Psoas muscle (tissue), 8 donors: ENCODE results near the gene PSD4. TPM values are rescaled to one million over a fixed set of nuclear protein-coding genes. Genes with fewer than 3 reads are reported as not detected.

ENCODE experiments used
- ATAC-seq, 4 donors: fragments of 200-7000 bp; cut with Tn5 transposase; one replicate each; pipeline ENCODE4 v1.9.1; 2020; ENCODE audit warnings: moderate library complexity in 3 of 4, mild to moderate bottlenecking in 2 of 4
- DNase-seq, 2 donors: peaks; one replicate each; pipeline ENCODE4 v3.0.0-alpha.2; 2020
- H3K27ac ChIP-seq: fragments of 200-600 bp; one replicate; pipeline ENCODE4 v1.8.0; 2022
- H3K27me3 ChIP-seq, 3 donors: fragments of 200-600 bp in 1 of 3; one replicate each; pipeline versions ENCODE4 v1.6.1 to v1.8.0; 2013 to 2022; ENCODE audit warnings: low read length in 2 of 3, mild to moderate bottlenecking in 2 of 3, moderate library complexity in 1 of 3; ENCODE audit not compliant: insufficient read depth in 3 of 3
- H3K36me3 ChIP-seq, 2 donors: fragments of 200-600 bp in 1 of 2; one replicate each; pipeline versions ENCODE4 v1.6.1 to v1.8.0; 2013 to 2022; ENCODE audit warnings: low read depth in 1 of 2, mild to moderate bottlenecking in 1 of 2, moderate library complexity in 1 of 2; ENCODE audit not compliant: insufficient read depth in 1 of 2
- H3K4me1 ChIP-seq: fragments of 200-600 bp; one replicate; pipeline ENCODE4 v1.8.0; 2022
- H3K4me3 ChIP-seq: fragments of 200-600 bp; one replicate; pipeline ENCODE4 v1.8.0; 2022; ENCODE audit warnings: mild to moderate bottlenecking
- H3K9me3 ChIP-seq: fragments of 200-600 bp; one replicate; pipeline ENCODE4 v1.8.0; 2022
- CTCF ChIP-seq: fragments of 200-600 bp; IDR thresholded peaks from one replicate; pipeline ENCODE4 v1.8.0; 2022; ENCODE audit warnings: antibody characterized with exemption
- WGBS, 3 donors: extraction: QIAGEN DNeasy Blood & Tissue Kit; methylation state at CpG; one replicate each; pipeline versions ENCODE4 v1.1.6 to v1.1.7; 2013; 5-methylcytosine and 5-hydroxymethylcytosine counted together
- intact Hi-C, 2 donors: fragments of 100-400 bp; cut with DNase I; formaldehyde crosslinking; loops; one replicate each; pipeline versions ENCODE4 v1.11.0 to v1.14.2; 2022
- polyA plus RNA-seq, 3 donors: library from polyadenylated mRNA; stranded (reverse); fragments of 200-250 nt; gene quantifications; one replicate each; pipeline ENCODE4 v1.2.3, GENCODE V29; 2013
- total RNA-seq, 4 donors: library from RNA; stranded (reverse); fragmentation: NEBNext Ultra II Directional in 2 of 4; extraction: Animal tissue kit (Norgen Biotek cat#: 25700) in 2 of 4; gene quantifications; one replicate each; pipeline versions ENCODE4 v1.2.1 to v1.2.4, GENCODE V29; 2021 to 2023
- donor health status: healthy with polysubstance abuse.
- donor health status: DM: no; HTN: no; CAD: no; lungs with moderate emphysema.
- donor health status: Bipolar disorder and iron deficiency.
- donor health status: healthy.
- donor health status: DM: yes; HTN: yes; CAD: no.
- donor health status: DM: no; HTN: no; CAD: no.
- donor health status: DM: no; HTN: no; CAD: no.
- donor health status: DM: yes; HTN: yes; CAD: no.

Gene PSD4
- total and polyA plus RNA-seq, 7 donors = 0.35 to 1.7 (median 0.87) TPM

GRCh38 chr2:113183264-113183663 is 9.5 kb downstream of the PSD4 start:
- H3K27me3 ChIP-seq = no peaks in the 10 kb centered on the region
- no peak overlapping the region for H3K4me3 ChIP-seq
- DNase-seq = no peak
- H3K36me3 ChIP-seq = no peaks in the 10 kb centered on the region
- 90 to 92% (median 90%) methylated on average over 8 of the region's 8 CpGs for WGBS, 3 donors
- intact Hi-C loops = no loop called here
- no peak overlapping the region for H3K27ac ChIP-seq
- TF ChIP-seq CTCF = no peak
- no peak for ATAC-seq
- H3K9me3 ChIP-seq = no peaks in the 10 kb centered on the region
- no peaks in the 10 kb centered on the region for H3K4me1 ChIP-seq

- H3K27ac ChIP-seq = no peak overlapping the region
- no peak for DNase-seq
- H3K4me1 ChIP-seq = no peaks in the 10 kb centered on the region
- WGBS, 3 donors = 84 to 88% (median 85%) methylated on average over 2 of the region's 2 CpGs
- H3K9me3 ChIP-seq = no peaks in the 10 kb centered on the region
- ATAC-seq = no peak
- H3K27me3 ChIP-seq = no peaks in the 10 kb centered on the region
- no peak for TF ChIP-seq CTCF
- intact Hi-C loops = no loop called here
- H3K36me3 ChIP-seq = no peaks in the 10 kb centered on the region
- no peak overlapping the region for H3K4me3 ChIP-seq
Observed at GRCh38 chr2:113183703-113184102, 9.9 kb downstream of the PSD4 start.

- ATAC-seq = no peak
Observed at GRCh38 chr2:113184531-113185230, 10.9 kb downstream of the PSD4 start.

GRCh38 chr2:113185664-113186432 is 12.1 kb downstream of the PSD4 start:
- no peak for TF ChIP-seq CTCF
- H3K27me3 ChIP-seq = no peaks in the 10 kb centered on the region
- H3K27ac ChIP-seq = no peak overlapping the region
- WGBS, 3 donors = 66 to 72% (median 68%) methylated on average over 10 of the region's 10 CpGs
- H3K4me3 ChIP-seq = no peak overlapping the region
- ATAC-seq = no peak
- no peaks in the 10 kb centered on the region for H3K9me3 ChIP-seq
- DNase-seq = peak in 1 of 2 donors; percentile 53
- H3K36me3 ChIP-seq = no peaks in the 10 kb centered on the region
- intact Hi-C loops = no loop called here
- H3K4me1 ChIP-seq = no peaks in the 10 kb centered on the region

More at GRCh38 chr2:113184531-113185230, 10.9 kb downstream of the PSD4 start:
- Histone ChIP-seq H3K4me3 (no peak overlapping the region), H3K9me3 (no peaks in the 10 kb centered on the region), H3K4me1 (no peaks in the 10 kb centered on the region), H3K27ac (no peak overlapping the region), H3K27me3 (no peaks in the 10 kb centered on the region), H3K36me3 (no peaks in the 10 kb centered on the region)
- no peak for TF ChIP-seq CTCF
- intact Hi-C loops = no loop called here
- 84 to 91% (median 88%) methylated on average over 8 of the region's 8 CpGs for WGBS, 3 donors
- DNase-seq = no peak
